Stomach smooth muscle (tissue), 2 donors: Measurements from ENCODE around the gene VSNL1.

Source experiments
- H3K27ac ChIP-seq: one replicate; pipeline ENCODE4 v1.7.0; 2013; ENCODE audit warnings: mild to moderate bottlenecking, low read length, inconsistent platforms
- H3K27me3 ChIP-seq, 2 donors: one replicate each; pipeline ENCODE4 v1.7.0; 2013; ENCODE audit warnings: low read length in 2 of 2; ENCODE audit not compliant: insufficient read depth in 2 of 2, control insufficient read depth in 1 of 2
- H3K36me3 ChIP-seq, 2 donors: one replicate each; pipeline ENCODE4 v1.7.0; 2013; ENCODE audit warnings: low read length in 2 of 2; ENCODE audit not compliant: control insufficient read depth in 2 of 2, insufficient read depth in 2 of 2
- H3K4me1 ChIP-seq: one replicate; pipeline ENCODE4 v1.7.0; 2013; ENCODE audit warnings: low read length; ENCODE audit not compliant: control insufficient read depth, insufficient read depth
- H3K4me3 ChIP-seq, 2 donors: one replicate each; pipeline ENCODE4 v1.7.0; 2013; ENCODE audit warnings: low read length in 2 of 2
- H3K9ac ChIP-seq, 2 donors: one replicate each; pipeline ENCODE4 v1.7.0; 2013; ENCODE audit warnings: low read length in 2 of 2, mild to moderate bottlenecking in 1 of 2
- H3K9me3 ChIP-seq, 2 donors: one replicate each; pipeline ENCODE4 v1.7.0; 2013; ENCODE audit warnings: low read length in 2 of 2; ENCODE audit not compliant: control insufficient read depth in 2 of 2
- donor health status: healthy.
- donor health status: Pancreatic carcinoma.

The VSNL1 gene

GRCh38 chr2:17594533-17595401, 54.3 kb downstream of the VSNL1 start:
- H3K4me3 ChIP-seq: peak overlapping the region in 1 of 2 donors; percentile 48
- no peaks in the 10 kb centered on the region for H3K36me3 ChIP-seq
- peak overlapping the region in 1 of 2 donors; percentile 7 for H3K9ac ChIP-seq
- H3K27me3 ChIP-seq: no peaks in the 10 kb centered on the region
- H3K4me1 ChIP-seq: peaks cover 6% of the 10 kb centered on the region
- H3K27ac ChIP-seq: no peak overlapping the region
- H3K9me3 ChIP-seq: no peaks in the 10 kb centered on the region

- Histone ChIP-seq H3K9ac (no peak overlapping the region), H3K27me3 (no peaks in the 10 kb centered on the region), H3K4me3 (no peak overlapping the region), H3K4me1 (peaks cover 3% of the 10 kb centered on the region), H3K9me3 (no peaks in the 10 kb centered on the region), H3K36me3 (no peaks in the 10 kb centered on the region), H3K27ac (no peak overlapping the region)
Observed at GRCh38 chr2:17599617-17600016, 59.1 kb downstream of the VSNL1 start.

GRCh38 chr2:17600556-17601204, 60.2 kb downstream of the VSNL1 start:
- H3K4me1 ChIP-seq: no peaks in the 10 kb centered on the region
- no peak overlapping the region for H3K4me3 ChIP-seq
- no peaks in the 10 kb centered on the region for H3K27me3 ChIP-seq
- no peaks in the 10 kb centered on the region for H3K36me3 ChIP-seq
- H3K27ac ChIP-seq: no peak overlapping the region
- H3K9me3 ChIP-seq: no peaks in the 10 kb centered on the region
- no peak overlapping the region for H3K9ac ChIP-seq

- Histone ChIP-seq H3K36me3 (no peaks in the 10 kb centered on the region), H3K27ac (no peak overlapping the region), H3K9me3 (no peaks in the 10 kb centered on the region), H3K4me1 (peaks cover 2% of the 10 kb centered on the region), H3K27me3 (no peaks in the 10 kb centered on the region), H3K4me3 (no peak overlapping the region), H3K9ac (no peak overlapping the region)
Observed at GRCh38 chr2:17604050-17604449, 63.6 kb downstream of the VSNL1 start.

- Histone ChIP-seq H3K4me3 (no peak overlapping the region), H3K27me3 (no peaks in the 10 kb centered on the region), H3K9me3 (no peaks in the 10 kb centered on the region), H3K9ac (no peak overlapping the region), H3K36me3 (no peaks in the 10 kb centered on the region), H3K4me1 (peaks cover 2% of the 10 kb centered on the region), H3K27ac (no peak overlapping the region)
Observed at GRCh38 chr2:17605696-17606095, 65.2 kb downstream of the VSNL1 start.

GRCh38 chr2:17606851-17607250, 66.4 kb downstream of the VSNL1 start:
- H3K36me3 ChIP-seq: no peaks in the 10 kb centered on the region
- H3K4me1 ChIP-seq: peaks cover 2% of the 10 kb centered on the region
- no peak overlapping the region for H3K4me3 ChIP-seq
- H3K27me3 ChIP-seq: no peaks in the 10 kb centered on the region
- H3K9ac ChIP-seq: no peak overlapping the region
- no peaks in the 10 kb centered on the region for H3K9me3 ChIP-seq
- no peak overlapping the region for H3K27ac ChIP-seq

- Histone ChIP-seq H3K27me3 (no peaks in the 10 kb centered on the region), H3K36me3 (no peaks in the 10 kb centered on the region), H3K9ac (no peak overlapping the region), H3K4me3 (no peak overlapping the region), H3K27ac (no peak overlapping the region), H3K9me3 (no peaks in the 10 kb centered on the region), H3K4me1 (peaks cover 2% of the 10 kb centered on the region)
Observed at GRCh38 chr2:17607379-17607778, 66.9 kb downstream of the VSNL1 start.

- Histone ChIP-seq H3K27me3 (no peaks in the 10 kb centered on the region), H3K36me3 (no peaks in the 10 kb centered on the region), H3K9me3 (no peaks in the 10 kb centered on the region), H3K4me1 (peaks cover 2% of the 10 kb centered on the region), H3K4me3 (no peak overlapping the region), H3K27ac (no peak overlapping the region), H3K9ac (no peak overlapping the region)
Observed at GRCh38 chr2:17608251-17608650, 67.8 kb downstream of the VSNL1 start.

GRCh38 chr2:17610521-17610920, 70.0 kb downstream of the VSNL1 start:
- H3K27me3 ChIP-seq: no peaks in the 10 kb centered on the region
- H3K4me3 ChIP-seq: no peak overlapping the region
- no peak overlapping the region for H3K9ac ChIP-seq
- H3K27ac ChIP-seq: no peak overlapping the region
- H3K4me1 ChIP-seq: peaks cover 2% of the 10 kb centered on the region
- no peaks in the 10 kb centered on the region for H3K36me3 ChIP-seq
- no peaks in the 10 kb centered on the region for H3K9me3 ChIP-seq

- H3K4me1 ChIP-seq: peaks cover 2% of the 10 kb centered on the region
- no peak overlapping the region for H3K4me3 ChIP-seq
- H3K36me3 ChIP-seq: no peaks in the 10 kb centered on the region
- no peak overlapping the region for H3K27ac ChIP-seq
- no peaks in the 10 kb centered on the region for H3K9me3 ChIP-seq
- H3K27me3 ChIP-seq: no peaks in the 10 kb centered on the region
- no peak overlapping the region for H3K9ac ChIP-seq
Observed at GRCh38 chr2:17611036-17611435, 70.5 kb downstream of the VSNL1 start.
